HG03095 (cell line): ENCODE results near the gene RGS6.

ENCODE experiments used
- ATAC-seq: cut with Tn5 transposase; IDR thresholded peaks from one replicate; pipeline ENCODE4 v1.9.1; 2021; ENCODE audit warnings: moderate library complexity; ENCODE audit not compliant: unreplicated experiment

The RGS6 gene

DNA sequence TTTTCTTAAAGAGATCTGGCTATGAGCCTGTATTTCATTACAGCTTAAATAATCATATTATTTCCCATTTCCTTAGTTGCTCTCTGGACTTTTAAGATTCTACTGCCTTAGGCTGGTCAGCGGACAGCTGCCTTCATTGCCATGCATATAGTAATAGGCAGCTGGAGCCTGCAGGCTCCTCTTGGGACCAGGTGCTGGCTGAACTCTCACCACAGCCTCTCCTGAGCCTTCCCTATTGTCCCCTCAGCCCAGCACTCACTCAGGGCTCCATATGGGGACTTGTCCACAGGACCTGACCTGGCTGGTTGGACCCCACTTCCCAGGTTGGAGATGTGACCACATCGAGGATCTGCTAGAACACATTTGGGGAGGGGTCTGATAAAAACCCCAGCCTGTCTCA lies 556.3 kb downstream of the RGS6 start:
- ATAC-seq, result no peak

- ATAC-seq, result no peak
These were observed 560.0 kb downstream of the RGS6 start for GRCh38 chr14:72492196-72492595.

DNA sequence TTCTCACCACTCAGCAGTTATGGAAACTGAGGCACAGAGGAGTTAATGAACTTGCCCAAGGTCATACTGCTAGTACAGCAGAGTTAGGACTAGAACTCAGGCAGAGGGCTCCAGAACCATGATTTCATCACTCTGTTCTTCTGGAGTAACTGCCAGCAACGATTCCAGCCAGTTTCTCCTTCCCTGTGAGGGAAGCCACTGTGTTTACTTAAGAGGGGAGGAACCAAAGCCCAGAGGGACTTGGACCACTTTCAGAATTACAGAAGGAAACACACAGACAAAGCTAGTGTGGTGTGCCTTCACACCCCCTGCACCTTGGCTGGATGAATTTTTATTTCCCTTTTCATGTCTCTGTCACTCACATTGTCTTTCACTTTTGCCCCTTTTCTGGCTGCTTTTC lies 563.4 kb downstream of the RGS6 start:
- no peak for ATAC-seq

GRCh38 chr14:72498646-72499045 lies 566.4 kb downstream of the RGS6 start:
- ATAC-seq, result no peak

DNA sequence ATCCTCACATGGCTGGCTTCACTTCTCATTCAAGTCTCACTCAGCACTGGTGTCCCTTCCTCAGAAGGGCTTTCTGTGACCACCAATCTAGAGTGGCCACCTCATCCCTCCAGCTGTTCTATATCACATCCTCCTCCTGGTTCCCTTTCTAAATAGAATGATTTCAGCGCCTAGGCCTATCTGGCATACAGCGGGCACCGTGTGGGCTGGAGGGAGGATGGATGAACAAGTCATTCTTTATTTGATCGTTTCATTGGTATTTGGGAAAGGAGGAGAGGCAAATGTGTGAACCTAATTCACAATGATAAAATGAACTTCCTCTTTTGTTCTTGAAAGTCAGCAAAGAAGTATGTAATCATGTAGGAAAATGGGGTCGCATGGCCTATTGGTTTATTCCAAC lies 567.5 kb downstream of the RGS6 start:
- ATAC-seq, result no peak

- ATAC-seq, result no peak
These were observed 568.1 kb downstream of the RGS6 start for GRCh38 chr14:72500234-72500838.

DNA sequence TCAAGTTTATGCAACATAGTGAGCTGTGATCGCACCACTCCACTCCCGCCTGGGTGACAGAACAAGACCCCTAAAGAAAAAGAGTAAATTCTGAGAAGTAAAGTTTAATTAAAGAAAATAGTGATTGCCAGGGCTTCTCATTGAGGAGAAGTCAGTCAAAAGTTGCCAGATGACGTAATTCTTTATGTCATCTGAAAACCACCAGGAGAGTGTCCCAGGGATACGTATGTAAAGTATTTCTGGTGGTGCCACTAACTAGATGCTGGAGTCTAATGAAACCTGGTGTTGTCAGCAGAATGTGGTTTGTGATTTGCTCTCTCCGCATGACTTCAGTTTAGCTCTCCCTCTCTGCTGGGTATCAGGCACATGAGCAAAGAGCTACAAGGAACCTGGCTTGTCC lies 569.2 kb downstream of the RGS6 start:
- no peak for ATAC-seq

DNA sequence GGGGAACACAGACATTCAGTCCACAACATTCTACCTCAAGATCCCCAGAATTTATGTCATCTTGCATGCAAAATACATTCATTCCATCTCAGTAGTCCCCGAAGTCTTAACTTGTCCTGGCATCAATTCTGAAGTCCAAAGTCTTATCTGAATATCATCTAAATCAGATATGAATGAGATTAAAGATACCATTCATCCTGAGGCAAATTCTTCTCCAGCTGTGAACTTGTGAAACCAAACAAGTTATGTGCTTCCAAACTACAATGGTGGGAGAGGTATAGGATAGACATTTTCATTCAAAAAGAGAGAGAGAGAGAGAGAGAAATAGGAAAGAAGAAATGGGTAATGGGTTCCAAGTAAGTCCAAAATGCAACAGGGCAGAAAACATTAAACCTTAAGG lies 571.0 kb downstream of the RGS6 start:
- no peak for ATAC-seq

- no peak for ATAC-seq
These were observed 571.6 kb downstream of the RGS6 start for GRCh38 chr14:72503696-72504368.

DNA sequence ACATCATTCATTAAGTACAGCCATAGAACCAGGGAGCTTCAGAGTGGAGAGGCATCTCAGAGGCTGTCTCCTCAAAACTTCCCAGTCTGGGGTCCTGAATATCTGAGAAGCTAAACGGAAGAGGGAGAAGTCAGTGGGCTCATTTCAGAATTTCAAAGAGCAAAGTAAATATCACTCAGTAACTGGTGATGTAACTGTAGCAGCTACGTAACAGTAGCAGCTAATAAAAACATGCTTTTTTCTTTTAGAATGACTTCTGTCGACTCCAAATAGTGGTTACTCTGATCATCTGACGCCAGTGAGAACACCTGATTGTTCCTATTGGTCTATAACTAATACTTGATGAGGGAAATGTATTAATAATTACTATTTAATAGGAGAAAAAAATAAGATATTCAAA lies 578.3 kb downstream of the RGS6 start:
- ATAC-seq, result no peak

DNA sequence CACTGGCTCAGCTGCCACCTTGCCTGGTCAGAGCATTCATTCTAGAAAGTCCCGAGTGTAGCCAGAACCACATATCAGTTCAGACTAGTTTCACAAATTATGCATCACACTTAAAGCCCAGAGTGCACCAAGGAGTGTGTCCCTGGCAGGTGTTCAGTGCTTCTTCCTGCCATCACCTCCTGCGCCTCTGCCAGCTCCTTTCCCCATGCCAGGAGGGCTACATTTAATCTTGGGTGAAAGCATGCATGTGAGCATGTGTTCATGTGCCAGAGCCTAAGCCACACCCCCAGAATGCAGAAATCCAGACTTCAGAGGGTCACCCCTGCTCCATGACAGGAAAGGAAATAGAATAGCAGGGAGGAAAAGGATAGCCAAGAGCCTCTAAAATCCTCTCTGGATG lies 580.1 kb downstream of the RGS6 start:
- ATAC-seq, result no peak

DNA sequence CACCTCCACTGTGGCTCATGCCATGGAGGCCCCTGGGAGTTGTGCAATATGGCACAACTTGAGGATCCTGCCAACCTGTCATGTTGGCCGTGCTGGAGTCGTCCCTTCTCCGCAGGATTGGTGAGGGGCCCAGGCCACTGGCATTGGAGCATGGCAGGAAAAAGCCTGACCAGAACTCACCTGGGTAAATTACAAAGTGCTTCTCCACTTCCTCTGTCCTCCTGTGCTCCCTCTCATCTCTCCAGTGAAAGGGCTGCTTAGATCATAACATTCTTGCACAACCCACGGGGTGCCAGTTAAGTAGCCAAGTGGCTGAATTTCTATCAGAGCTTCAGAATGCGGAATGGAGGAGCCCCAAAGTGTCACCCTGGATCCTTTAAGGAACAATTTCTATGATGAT lies 580.7 kb downstream of the RGS6 start:
- ATAC-seq, result no peak

GRCh38 chr14:72513346-72513745 lies 581.1 kb downstream of the RGS6 start:
- no peak for ATAC-seq

GRCh38 chr14:72513965-72514659 lies 581.9 kb downstream of the RGS6 start:
- ATAC-seq, result no peak

DNA sequence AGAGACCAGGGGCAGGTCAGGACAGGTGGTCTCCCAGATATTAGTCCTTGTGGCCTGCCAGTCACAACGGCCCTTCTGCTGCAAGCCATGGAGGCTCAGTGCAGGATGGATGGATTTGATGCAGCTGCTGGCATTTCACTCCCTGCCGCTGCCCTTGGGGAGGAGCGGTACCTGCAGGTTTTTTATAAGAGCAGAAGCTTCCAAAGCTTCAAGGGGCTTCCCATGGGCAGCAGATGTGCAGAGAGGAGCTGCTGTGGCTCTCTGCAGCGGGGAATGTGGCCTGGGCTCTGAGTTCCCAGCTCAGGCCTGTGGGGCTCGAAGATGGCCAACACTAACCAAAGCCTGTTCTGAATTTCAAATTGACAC lies 582.4 kb downstream of the RGS6 start:
- ATAC-seq, result no peak

- no peak for ATAC-seq
These were observed 583.8 kb downstream of the RGS6 start for GRCh38 chr14:72515779-72516770.

DNA sequence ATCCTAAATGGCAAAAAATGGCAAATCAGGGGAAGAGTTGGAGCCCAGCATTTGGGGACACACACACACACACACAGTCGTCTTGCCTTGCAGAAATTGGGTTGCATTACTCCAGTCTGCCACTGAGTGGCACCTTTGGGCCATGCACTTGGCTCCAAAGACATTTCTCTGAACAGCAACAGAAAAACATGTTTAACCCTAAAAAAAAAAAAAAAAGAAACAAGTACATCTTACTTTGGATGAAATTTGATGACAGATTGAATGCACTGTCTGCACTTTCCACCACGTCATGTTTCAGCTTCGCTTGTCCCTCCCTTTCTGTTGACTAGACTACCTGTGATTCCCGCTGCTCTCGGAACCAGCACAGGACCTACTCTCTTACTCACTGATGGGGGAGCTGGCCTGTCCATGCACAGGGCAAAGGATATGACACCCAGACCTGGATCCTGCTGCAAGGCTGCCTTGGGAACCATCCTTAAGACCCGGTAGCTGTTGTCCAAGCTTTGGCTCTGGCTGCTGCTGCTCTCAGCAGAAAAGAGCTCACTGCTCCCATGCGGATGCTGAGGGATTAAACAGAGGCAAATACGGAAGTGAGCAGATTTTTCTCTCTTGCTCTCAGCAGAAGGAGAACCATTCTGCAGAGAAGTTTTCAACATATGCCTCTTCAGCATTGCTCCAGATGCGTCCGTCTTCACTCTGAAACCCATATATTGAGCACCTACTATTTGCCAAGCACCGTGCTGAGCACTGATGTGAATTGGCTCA lies 584.9 kb downstream of the RGS6 start:
- no peak for ATAC-seq

- no peak for ATAC-seq
These were observed 585.5 kb downstream of the RGS6 start for GRCh38 chr14:72517736-72518135.

DNA sequence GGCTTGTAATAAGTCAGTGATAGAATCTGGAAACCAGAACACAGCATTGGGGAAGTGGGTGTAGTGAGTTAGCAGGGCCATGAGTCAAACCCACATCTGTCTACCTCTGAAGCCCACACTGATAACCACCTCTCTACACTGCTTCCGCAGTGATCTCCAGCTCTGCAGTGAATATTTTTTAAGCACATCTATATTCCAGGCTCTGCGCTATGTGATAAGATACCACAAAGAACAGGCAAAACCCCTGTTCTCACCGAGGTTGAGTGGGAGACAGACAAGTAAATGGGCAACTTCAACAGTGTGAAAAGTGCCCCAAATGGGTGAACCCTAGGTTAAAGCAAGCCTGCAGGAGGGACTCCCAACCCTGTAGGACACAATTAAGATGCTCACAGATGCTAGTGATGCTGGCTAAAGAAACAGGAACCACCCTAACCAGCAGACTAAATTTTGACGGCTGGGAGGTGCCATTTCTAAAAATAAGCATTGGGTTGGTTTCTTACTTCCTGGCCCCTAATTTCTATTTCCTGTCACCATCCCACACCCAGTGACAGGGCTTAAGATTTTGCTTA lies 586.7 kb downstream of the RGS6 start:
- peak; percentile 55 for ATAC-seq

GRCh38 chr14:72519543-72519942 lies 587.3 kb downstream of the RGS6 start:
- ATAC-seq, result peak; percentile 5
